Epithelial cell of proximal tubule (primary cell): ENCODE data around the gene RIC3. TPM values are rescaled to one million over a fixed set of nuclear protein-coding genes. Genes with fewer than 3 reads are reported as not detected.

Experiments used
- DNase-seq: peaks from one replicate; pipeline ENCODE4 v3.0.0-alpha.2; 2011; ENCODE audit warnings: low read depth
- H3K4me3 ChIP-seq: 2 replicates; pipeline ENCODE4 v1.5.1; 2011; ENCODE audit warnings: low read depth, mild to moderate bottlenecking, low read length
- CTCF ChIP-seq: conservative IDR thresholded peaks from 2 replicates; pipeline ENCODE4 v1.5.1; 2012; ENCODE audit warnings: low read depth, mild to moderate bottlenecking, low read length
- total RNA-seq: library from RNA; depleted of rRNA; stranded (reverse); fragments of >200 nt; gene quantifications from 2 replicates; pipeline ENCODE4 v1.2.3, GENCODE V29; 2015

RIC3 gene
- total RNA-seq, 1 donor from 2014 or later = 0.92 TPM

DNA sequence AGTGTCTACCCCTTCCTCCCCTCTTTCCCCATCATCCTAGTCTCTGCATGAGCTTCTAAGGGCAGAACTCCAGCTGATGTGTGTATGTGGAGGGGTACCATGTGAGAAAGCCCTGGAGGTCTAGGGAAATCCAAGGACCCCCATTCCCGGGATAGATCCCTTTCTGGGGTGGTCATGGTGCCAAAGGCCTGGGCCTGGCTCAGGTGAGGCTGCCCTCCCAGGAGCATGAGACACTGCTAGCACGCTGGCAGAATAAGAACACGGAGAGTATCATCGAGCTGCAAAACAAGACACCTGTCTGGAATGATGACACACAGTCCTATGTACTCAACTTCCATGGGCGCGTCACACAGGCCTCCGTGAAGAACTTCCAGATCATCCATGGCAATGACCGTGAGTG, 68.2 kb downstream of the RIC3 start:
- no peak for TF ChIP-seq CTCF
- no peak for DNase-seq
- no peak overlapping the region for H3K4me3 ChIP-seq

GRCh38 chr11:8100158-8100557, 68.7 kb downstream of the RIC3 start:
- no peak for DNase-seq
- TF ChIP-seq CTCF = no peak
- no peak overlapping the region for H3K4me3 ChIP-seq

- no peak overlapping the region for H3K4me3 ChIP-seq
- peak; percentile 92 for TF ChIP-seq CTCF
- peak; percentile 36 for DNase-seq
Observed at GRCh38 chr11:8099291-8099899, 69.4 kb downstream of the RIC3 start.

- H3K4me3 ChIP-seq = no peak overlapping the region
- DNase-seq = no peak
- no peak for TF ChIP-seq CTCF
Observed at GRCh38 chr11:8098879-8099278, 69.9 kb downstream of the RIC3 start.

DNA sequence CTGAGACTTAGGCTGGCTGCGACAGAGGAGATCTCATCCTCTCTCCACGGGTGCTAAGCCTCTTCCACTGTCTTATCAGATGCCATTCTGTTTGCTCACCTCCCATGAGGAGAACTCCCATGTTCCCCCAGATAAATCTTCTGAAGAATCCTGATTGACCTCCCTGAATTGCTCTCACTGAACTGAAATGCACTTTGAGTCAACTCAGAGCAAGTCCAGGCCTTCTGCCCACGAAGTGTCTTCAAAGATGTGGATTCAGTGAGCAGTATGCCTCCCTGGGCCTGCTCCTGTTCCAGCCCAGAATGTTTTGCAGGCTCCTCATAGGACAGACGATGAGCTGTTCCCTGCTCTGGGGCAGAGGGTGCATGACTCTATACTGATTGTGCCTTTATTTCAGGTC, 70.5 kb downstream of the RIC3 start:
- no peak overlapping the region for H3K4me3 ChIP-seq
- DNase-seq = no peak
- TF ChIP-seq CTCF = no peak

DNA sequence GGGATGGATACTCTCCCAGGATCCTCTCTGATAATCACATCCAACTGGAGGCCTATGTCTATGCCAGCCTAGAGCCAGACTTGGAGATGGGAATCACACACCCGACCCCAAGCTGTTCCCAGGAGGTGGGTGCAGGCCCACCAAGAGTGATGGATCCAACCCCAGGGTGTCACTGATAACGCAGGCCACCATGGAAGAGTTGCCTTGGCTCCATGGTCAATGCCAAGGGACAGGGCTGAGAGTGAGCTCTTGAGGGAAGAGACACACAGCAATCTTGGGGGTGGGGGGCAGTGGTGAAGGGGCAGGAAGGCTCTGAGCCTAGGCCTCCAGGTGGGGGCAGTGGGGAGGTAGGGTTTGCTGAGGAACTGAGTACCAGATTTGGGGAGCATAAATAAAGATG, 70.9 kb downstream of the RIC3 start:
- no peak overlapping the region for H3K4me3 ChIP-seq
- DNase-seq = no peak
- no peak for TF ChIP-seq CTCF

DNA sequence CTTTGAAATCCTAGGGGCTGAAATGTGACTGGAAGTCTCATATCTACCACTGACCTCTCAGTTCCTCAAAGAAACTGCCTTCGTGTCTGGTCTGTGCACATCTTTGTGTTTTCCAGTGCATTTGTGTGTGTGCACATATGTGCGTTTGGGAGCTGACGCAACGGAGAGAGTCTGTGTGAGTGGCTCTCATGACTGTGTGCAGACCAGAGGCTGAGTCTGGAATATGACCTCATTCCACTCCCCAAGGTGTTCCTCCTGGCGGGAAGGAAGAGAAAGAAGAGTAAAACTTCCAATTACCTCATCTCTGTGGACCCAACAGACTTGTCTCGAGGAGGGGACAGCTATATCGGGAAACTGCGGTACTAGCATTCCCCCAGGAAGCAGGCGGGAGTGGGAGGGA, 71.4 kb downstream of the RIC3 start:
- H3K4me3 ChIP-seq = no peak overlapping the region
- TF ChIP-seq CTCF = no peak

More for the DNA sequence above, 71.4 kb downstream of the RIC3 start:
- DNase-seq = no peak
